Right renal pelvis (tissue), 4 donors: ENCODE data around the gene OR7G3. TPM values are rescaled to one million over a fixed set of nuclear protein-coding genes. Genes with fewer than 3 reads are reported as not detected.

Source experiments
- DNase-seq, 4 donors: peaks; one replicate each; pipeline ENCODE4 v3.0.0-alpha.2; 2013; ENCODE audit warnings: low read depth in 4 of 4, low spot score in 3 of 4, missing footprints in 1 of 4
- polyA plus RNA-seq, 4 donors: library from polyadenylated mRNA; unstranded; fragments of 120-200 nt; gene quantifications; one replicate each; pipeline ENCODE4 v1.2.1, GENCODE V29; 2013; ENCODE audit not compliant: insufficient read length in 4 of 4

OR7G3 gene
- polyA plus RNA-seq, 4 donors, result not detected

GRCh38 chr19:9115307-9115813, 11.4 kb downstream of the OR7G3 start, which contains the start of gene OR7G1:
Gene OR7G1, minus strand, starts transcription at chr19:9115763. Its CDS starts 0 bp downstream, at chr19:9115763.
- no peak for DNase-seq

- DNase-seq, result no peak
Observed at GRCh38 chr19:9109959-9110358, 16.8 kb downstream of the OR7G3 start.

- DNase-seq, result no peak
Observed at GRCh38 chr19:9107375-9107774, 19.4 kb downstream of the OR7G3 start, which contains the start of gene OR7G2. Gene OR7G2, minus strand, starts transcription at chr19:9107475. Its CDS starts 4,232 bp downstream, at chr19:9103243.

- DNase-seq, result no peak
Observed at GRCh38 chr19:9086761-9087160, 40.0 kb downstream of the OR7G3 start, which contains the start of gene OR1M1. Gene OR1M1, plus strand, starts transcription at chr19:9087061. Its CDS starts 6,184 bp downstream, at chr19:9093245.

GRCh38 chr19:9078651-9079050, 48.1 kb downstream of the OR7G3 start:
- DNase-seq, result no peak

- no peak for DNase-seq
Observed at GRCh38 chr19:9076901-9077300, 49.8 kb downstream of the OR7G3 start.

Other genes starting within 250 kb of the OR7G3 start
- under 1 TPM; 0.01 to 0.07 (median 0.04) TPM for gene MUC16, start 116.5 kb downstream of the OR7G3 start, polyA plus RNA-seq
- gene OR1M1, start 39.9 kb downstream of the OR7G3 start, polyA plus RNA-seq, result under 1 TPM in 2 of 4 donors, not detected in 2; 0.04 to 0.09 TPM
- under 1 TPM in 2 of 4 donors, not detected in 2; 0.03 to 0.07 TPM for gene OR7G2, start 19.5 kb downstream of the OR7G3 start, polyA plus RNA-seq
- not detected for gene OR7G1, start 11.2 kb downstream of the OR7G3 start, polyA plus RNA-seq
- 10 to 100 TPM; 36.3 to 41.8 (median 38.9) TPM for gene ZNF317, start 13.4 kb upstream of the OR7G3 start, polyA plus RNA-seq
- gene OR7D2, start 52.0 kb upstream of the OR7G3 start, polyA plus RNA-seq, result under 1 TPM; 0.06 to 0.13 (median 0.08) TPM
- gene OR7D4, start 92.6 kb upstream of the OR7G3 start, polyA plus RNA-seq, result under 1 TPM in 1 of 4 donors, not detected in 3; 0.03 TPM
- gene OR7E24, start 124.0 kb upstream of the OR7G3 start, polyA plus RNA-seq, result not detected
- 1 to 10 TPM; 6.4 to 8.1 (median 7.3) TPM for gene ZNF699, start 182.9 kb upstream of the OR7G3 start, polyA plus RNA-seq
- 10 to 100 TPM; 48.8 to 70.0 (median 64.0) TPM for gene ZNF559, start 197.2 kb upstream of the OR7G3 start, polyA plus RNA-seq
- 10 to 100 TPM in 3 of 4 donors, 1 to 10 TPM in 1; 9.9 to 12.7 (median 11.1) TPM for gene ZNF177, start 236.1 kb upstream of the OR7G3 start, polyA plus RNA-seq